ENCODE data around the gene KNDC1. TPM values are rescaled to one million over a fixed set of nuclear protein-coding genes. Genes with fewer than 3 reads are reported as not detected.

Gene KNDC1
- total and polyA plus RNA-seq, 2 of the 4 experiments (the other 2 are of a cell fraction) = 0.18 to 1.1 TPM

- intact Hi-C loops (cut with micrococcal nuclease) (no loop called here), dilution Hi-C loops (cut with HindIII; ENCODE audit: low sequenced_read_pairs, unreplicated experiment) (no loop called here), in situ Hi-C loops (cut with MboI; ENCODE audit: low sequenced_read_pairs) (no loop called here)
- Histone ChIP-seq H3K27ac (ENCODE audit: insufficient read depth, low read length) (no peak overlapping the region), H3K23ac (ENCODE audit: low read depth, low read length) (no peak overlapping the region), H2BK20ac (ENCODE audit: low read depth, low read length) (no peak overlapping the region), H4K8ac (ENCODE audit: low read depth in 2 of 2, low read length in 2 of 2) (no peak overlapping the region), H3K79me1 (ENCODE audit: low read depth in 1 of 2, low read length in 2 of 2) (no peaks in the 10 kb centered on the region), H3K9ac (ENCODE audit: low read depth, low read length) (no peak overlapping the region), H4K91ac (ENCODE audit: insufficient read depth, low read depth, low read length) (no peak overlapping the region), H2AK5ac (ENCODE audit: low read depth, low read length) (no peak overlapping the region), H4K5ac (ENCODE audit: low read depth, low read length) (no peak overlapping the region), H4K20me1 (ENCODE audit: insufficient read depth, low read length) (no peaks in the 10 kb centered on the region), H2BK120ac (ENCODE audit: low read depth, low read length) (no peak overlapping the region), H3K36me3 (ENCODE audit: control insufficient read depth, insufficient read depth, low read length) (no peaks in the 10 kb centered on the region), H3K56ac (ENCODE audit: extremely low read depth, insufficient read depth, low read length) (no peak overlapping the region), H3K27me3 (ENCODE audit: control insufficient read depth, insufficient read depth, low read length) (no peaks in the 10 kb centered on the region), H3K4ac (ENCODE audit: low read depth, low read length) (no peak overlapping the region), H3K9me1 (ENCODE audit: insufficient read depth, low read length) (no peaks in the 10 kb centered on the region), H3K4me1 (ENCODE audit: control insufficient read depth, insufficient read depth, low read length) (no peaks in the 10 kb centered on the region), H2AK9ac (replicated peaks; ENCODE audit: low read depth, low read length, poor library complexity) (no peak overlapping the region), H2AFZ (replicated peaks; ENCODE audit: low read length, poor library complexity) (no peak overlapping the region), H3K4me2 (ENCODE audit: low read depth, low read length) (no peak overlapping the region), H3K9me3 (ENCODE audit: control insufficient read depth, insufficient read depth, low read length) (peaks cover 4% of the 10 kb centered on the region; the same call in 1 of the 2 replicates), H3K4me3 (ENCODE audit: insufficient read depth, low read depth, low read length) (no peak overlapping the region), H3K18ac (ENCODE audit: low read depth, low read length) (no peak overlapping the region), H3K14ac (replicated peaks; ENCODE audit: low read depth, low read length) (no peak overlapping the region), H2BK5ac (ENCODE audit: low read depth, low read length, poor library complexity, severe bottlenecking) (no peak overlapping the region), H2BK15ac (ENCODE audit: low read depth, low read length) (no peak overlapping the region)
- DNase-seq (no peak), ATAC-seq (ENCODE audit: low read depth) (no peak)
- TF ChIP-seq MAFK (IDR thresholded peaks at IDR 0.05; ENCODE audit: low read depth, low read length) (no peak), SMC3 (IDR thresholded peaks at IDR 0.05; ENCODE audit: low read depth, low read length) (no peak), BHLHE40 (IDR thresholded peaks at IDR 0.05; ENCODE audit: low read depth, low read length) (no peak), NFE2L2 (IDR thresholded peaks at IDR 0.05; ENCODE audit: low read depth, low read length) (no peak), CTCF (conservative IDR thresholded peaks at IDR 0.05; ENCODE audit: low read depth, low read length) (no peak), RFX5 (IDR thresholded peaks at IDR 0.05; ENCODE audit: low read depth, low read length) (no peak), USF2 (IDR thresholded peaks at IDR 0.05; ENCODE audit: low read depth, low read length) (no peak)
- 66% methylated on average over 3 of the region's 22 CpGs; no CpG with 5 or more reads in 1 of the 2 experiments for WGBS, 2 experiments (ENCODE audit: extremely low coverage in 2 of 2, insufficient read length in 1 of 2)
- POLR2A ChIA-PET (ENCODE audit: unreplicated experiment) = no interaction called here
- no TSS peak for BruUV-seq (replicated peaks)
- CTCF ChIA-PET = no interaction called here
Measured at GRCh38 chr10:133189256-133189655, 29.2 kb downstream of the KNDC1 start.
